Skeletal muscle tissue (tissue), 4 donors: ENCODE measurements around the gene OTOS. TPM values are rescaled to one million over a fixed set of nuclear protein-coding genes. Genes with fewer than 3 reads are reported as not detected.

Source experiments
- H3K27ac ChIP-seq: one replicate; pipeline ENCODE4 v1.7.0; 2013; ENCODE audit warnings: mild to moderate bottlenecking, low read depth, low read length, inconsistent platforms
- H3K27me3 ChIP-seq, 3 donors: one replicate each; pipeline ENCODE4 v1.7.0; 2013; ENCODE audit warnings: low read length in 3 of 3; ENCODE audit not compliant: control insufficient read depth in 3 of 3, insufficient read depth in 3 of 3
- H3K36me3 ChIP-seq, 3 donors: one replicate each; pipeline ENCODE4 v1.7.0; 2013; ENCODE audit warnings: low read length in 3 of 3; ENCODE audit not compliant: control insufficient read depth in 3 of 3, insufficient read depth in 3 of 3
- H3K4me1 ChIP-seq, 3 donors: one replicate each; pipeline ENCODE4 v1.7.0; 2013; ENCODE audit warnings: low read length in 3 of 3, mild to moderate bottlenecking in 3 of 3; ENCODE audit not compliant: control insufficient read depth in 3 of 3, insufficient read depth in 3 of 3
- H3K4me3 ChIP-seq, 3 donors: one replicate each; pipeline ENCODE4 v1.7.0; 2013; ENCODE audit warnings: low read length in 3 of 3
- H3K9ac ChIP-seq, 3 donors: one replicate each; pipeline ENCODE4 v1.7.0; 2013; ENCODE audit warnings: low read length in 3 of 3, mild to moderate bottlenecking in 3 of 3, moderate library complexity in 2 of 3, low read depth in 1 of 3
- H3K9me3 ChIP-seq, 3 donors: one replicate each; pipeline ENCODE4 v1.7.0; 2013; ENCODE audit warnings: low read length in 3 of 3; ENCODE audit not compliant: control insufficient read depth in 3 of 3
- total RNA-seq: library from RNA; depleted of rRNA; stranded (reverse); fragments of >200 nt; gene quantifications from one replicate; pipeline ENCODE4 v1.2.3, GENCODE V29; 2014
- donor health status: Osteomylitis.

OTOS gene
- total RNA-seq, 1 donor from 2014 or later, result not detected

DNA sequence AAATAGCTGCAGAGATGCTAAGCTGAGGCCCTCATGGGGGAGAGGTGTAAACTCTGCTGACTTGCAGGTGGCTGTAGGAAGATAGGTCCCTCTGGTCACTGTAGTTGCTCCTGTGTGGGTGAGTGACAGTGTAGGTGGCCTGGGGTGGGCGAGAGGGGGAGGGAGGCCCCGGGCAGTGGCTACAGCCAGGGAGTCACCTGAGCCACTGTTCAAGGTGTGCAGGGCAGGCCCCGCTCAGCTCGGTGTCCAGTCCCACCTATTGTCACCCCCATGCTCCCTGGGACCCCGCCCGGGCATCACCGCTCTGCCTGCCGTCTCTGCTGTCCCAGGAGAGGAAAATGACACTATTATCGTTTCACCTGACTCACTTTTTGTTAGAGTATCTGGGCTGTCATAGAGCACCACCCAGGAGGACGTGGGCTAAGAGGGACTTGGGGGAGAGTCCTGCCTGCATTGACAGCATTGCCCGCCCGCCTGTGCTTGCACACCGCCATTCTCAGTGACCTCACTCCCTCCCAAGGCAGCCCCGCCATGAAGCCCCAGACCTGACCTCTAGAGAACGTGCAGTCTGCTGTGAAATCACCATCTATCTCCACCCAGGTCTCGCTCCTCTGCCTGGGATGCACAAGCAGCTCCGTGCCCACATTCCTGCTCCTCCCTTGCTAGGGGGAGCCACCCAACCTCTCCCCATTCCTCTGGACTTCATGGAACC is 33.5 kb downstream of the OTOS start:
- Histone ChIP-seq H3K36me3 (no peaks in the 10 kb centered on the region), H3K27ac (no peak overlapping the region), H3K4me3 (no peak overlapping the region), H3K9ac (no peak overlapping the region), H3K9me3 (no peaks in the 10 kb centered on the region), H3K27me3 (peaks cover 22 to 42% (median 39%) of the 10 kb centered on the region in 3 donors), H3K4me1 (no peaks in the 10 kb centered on the region)

GRCh38 chr2:240105982-240106381 is 34.5 kb downstream of the OTOS start:
- Histone ChIP-seq H3K9ac (no peak overlapping the region), H3K27me3 (peaks cover 18 to 37% (median 32%) of the 10 kb centered on the region in 3 donors), H3K9me3 (no peaks in the 10 kb centered on the region), H3K4me3 (no peak overlapping the region), H3K36me3 (no peaks in the 10 kb centered on the region), H3K27ac (no peak overlapping the region), H3K4me1 (no peaks in the 10 kb centered on the region)

- Histone ChIP-seq H3K9me3 (no peaks in the 10 kb centered on the region), H3K4me3 (no peak overlapping the region), H3K27me3 (peaks cover 7 to 21% (median 20%) of the 10 kb centered on the region in 3 donors), H3K4me1 (no peaks in the 10 kb centered on the region), H3K27ac (no peak overlapping the region), H3K9ac (no peak overlapping the region), H3K36me3 (no peaks in the 10 kb centered on the region)
Measured at GRCh38 chr2:240103136-240103535, 37.3 kb downstream of the OTOS start.

DNA sequence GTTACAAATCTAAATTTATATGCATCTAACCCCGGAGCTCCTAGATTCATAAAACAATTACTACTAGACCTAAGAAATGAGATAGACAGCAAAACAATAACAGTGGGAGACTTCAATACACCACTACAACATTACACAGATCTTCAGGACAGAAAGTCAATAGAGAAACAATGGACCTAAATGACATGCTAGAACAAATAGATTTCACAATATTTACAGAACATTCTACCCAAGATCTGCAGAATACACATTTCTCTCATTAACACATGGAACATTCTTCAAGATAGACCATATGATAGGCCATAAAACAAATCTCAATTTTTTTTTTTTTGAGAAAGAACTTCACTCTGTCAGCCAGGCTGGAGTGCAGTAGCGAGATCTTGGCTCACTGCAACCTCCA is 42.1 kb downstream of the OTOS start:
- H3K36me3 ChIP-seq, result no peaks in the 10 kb centered on the region
- H3K9me3 ChIP-seq, result peaks cover 0 to 2% (median 0%) of the 10 kb centered on the region in 3 donors
- peaks cover 24 to 32% (median 26%) of the 10 kb centered on the region in 3 donors for H3K27me3 ChIP-seq
- H3K4me3 ChIP-seq, result no peak overlapping the region
- H3K9ac ChIP-seq, result no peak overlapping the region
- H3K4me1 ChIP-seq, result no peaks in the 10 kb centered on the region
- no peak overlapping the region for H3K27ac ChIP-seq

GRCh38 chr2:240095556-240096523 is 44.6 kb downstream of the OTOS start:
- H3K4me3 ChIP-seq, result no peak overlapping the region
- peaks cover 0 to 2% (median 0%) of the 10 kb centered on the region in 3 donors for H3K9me3 ChIP-seq
- H3K4me1 ChIP-seq, result no peaks in the 10 kb centered on the region
- H3K9ac ChIP-seq, result no peak overlapping the region
- H3K27ac ChIP-seq, result no peak overlapping the region
- H3K27me3 ChIP-seq, result peaks cover 24 to 32% (median 26%) of the 10 kb centered on the region in 3 donors
- H3K36me3 ChIP-seq, result no peaks in the 10 kb centered on the region

DNA sequence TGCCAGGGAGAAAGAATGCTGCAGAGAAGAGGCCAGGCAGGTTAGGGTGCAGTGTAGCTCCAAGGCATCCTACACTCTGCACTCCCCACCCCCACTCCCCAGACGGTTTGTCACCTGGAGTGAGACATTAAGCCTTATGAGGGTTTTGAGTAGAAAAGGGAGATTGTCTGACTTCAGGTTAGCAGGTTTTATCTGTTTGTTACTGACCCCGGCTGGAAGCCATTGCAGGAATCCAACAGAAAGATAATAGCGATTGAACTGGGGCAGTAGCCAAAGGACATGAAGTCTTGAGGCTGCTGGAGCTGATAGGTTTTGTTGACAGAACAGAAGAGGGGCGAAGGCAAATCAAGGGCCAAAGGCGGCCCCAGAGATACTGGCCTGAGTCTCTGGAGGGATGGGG is 51.2 kb downstream of the OTOS start:
- peaks cover 0 to 6% (median 0%) of the 10 kb centered on the region in 3 donors for H3K9me3 ChIP-seq
- no peak overlapping the region for H3K4me3 ChIP-seq
- no peaks in the 10 kb centered on the region for H3K36me3 ChIP-seq
- peaks cover 2 to 12% (median 4%) of the 10 kb centered on the region in 3 donors for H3K27me3 ChIP-seq
- H3K9ac ChIP-seq, result no peak overlapping the region
- H3K4me1 ChIP-seq, result no peaks in the 10 kb centered on the region
- no peak overlapping the region for H3K27ac ChIP-seq

Other genes with a start within 250 kb of the OTOS start
- 98.1 TPM for gene NDUFA10, start 115.3 kb downstream of the OTOS start, total RNA-seq
- not detected for gene OR6B2, start 110.2 kb downstream of the OTOS start, total RNA-seq
- not detected for gene OR6B3, start 87.1 kb downstream of the OTOS start, total RNA-seq
- 115 TPM for gene COPS9, start 4.4 kb downstream of the OTOS start, total RNA-seq